22Rv1 (cell line): ENCODE data around the gene MED12.
A peak's percentile ranks its signal among the peaks of the same experiment; 100 is the strongest.

Experiments used
- H3K27ac ChIP-seq: fragments of 450-650 bp; 2 replicates; pipeline ENCODE4 v1.5.1; 2017
- ZFX ChIP-seq: fragments of 450-650 bp; IDR thresholded peaks from 2 replicates; pipeline ENCODE4 v1.6.1; 2017; ENCODE audit warnings: antibody characterized with exemption, borderline replicate concordance
- TF ChIP-seq, protein P1 (sequence below): fragments of 450-650 bp; IDR thresholded peaks from 2 replicates; pipeline ENCODE4 v1.5.1; 2017; ENCODE audit warnings: mild to moderate bottlenecking

The MED12 gene

DNA sequence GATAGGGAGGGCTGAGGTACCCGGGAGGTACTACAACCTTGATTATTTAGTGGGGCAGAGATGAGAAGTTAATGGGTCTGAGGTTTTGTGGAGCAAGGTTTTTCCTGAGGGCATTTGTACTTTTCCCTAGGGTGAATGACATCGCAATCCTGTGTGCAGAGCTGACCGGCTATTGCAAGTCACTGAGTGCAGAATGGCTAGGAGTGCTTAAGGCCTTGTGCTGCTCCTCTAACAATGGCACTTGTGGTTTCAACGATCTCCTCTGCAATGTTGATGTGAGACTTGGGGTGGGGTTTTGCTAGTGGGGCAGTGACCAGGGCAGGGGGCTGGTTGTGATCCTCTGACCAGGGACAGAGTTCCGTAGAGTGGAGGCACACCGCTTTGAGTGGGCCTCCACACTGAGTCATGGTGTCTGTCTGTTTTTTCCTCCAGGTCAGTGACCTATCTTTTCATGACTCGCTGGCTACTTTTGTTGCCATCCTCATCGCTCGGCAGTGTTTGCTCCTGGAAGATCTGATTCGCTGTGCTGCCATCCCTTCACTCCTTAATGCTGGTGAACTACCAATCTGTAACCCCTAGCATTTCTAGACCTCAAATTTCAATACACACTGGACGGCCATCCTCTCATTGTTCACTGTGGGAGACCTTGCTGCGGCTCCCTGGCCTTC is 9.9 kb downstream of the MED12 start:
- TF ChIP-seq, protein P1, sequence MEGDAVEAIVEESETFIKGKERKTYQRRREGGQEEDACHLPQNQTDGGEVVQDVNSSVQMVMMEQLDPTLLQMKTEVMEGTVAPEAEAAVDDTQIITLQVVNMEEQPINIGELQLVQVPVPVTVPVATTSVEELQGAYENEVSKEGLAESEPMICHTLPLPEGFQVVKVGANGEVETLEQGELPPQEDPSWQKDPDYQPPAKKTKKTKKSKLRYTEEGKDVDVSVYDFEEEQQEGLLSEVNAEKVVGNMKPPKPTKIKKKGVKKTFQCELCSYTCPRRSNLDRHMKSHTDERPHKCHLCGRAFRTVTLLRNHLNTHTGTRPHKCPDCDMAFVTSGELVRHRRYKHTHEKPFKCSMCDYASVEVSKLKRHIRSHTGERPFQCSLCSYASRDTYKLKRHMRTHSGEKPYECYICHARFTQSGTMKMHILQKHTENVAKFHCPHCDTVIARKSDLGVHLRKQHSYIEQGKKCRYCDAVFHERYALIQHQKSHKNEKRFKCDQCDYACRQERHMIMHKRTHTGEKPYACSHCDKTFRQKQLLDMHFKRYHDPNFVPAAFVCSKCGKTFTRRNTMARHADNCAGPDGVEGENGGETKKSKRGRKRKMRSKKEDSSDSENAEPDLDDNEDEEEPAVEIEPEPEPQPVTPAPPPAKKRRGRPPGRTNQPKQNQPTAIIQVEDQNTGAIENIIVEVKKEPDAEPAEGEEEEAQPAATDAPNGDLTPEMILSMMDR, result no peak
- H3K27ac ChIP-seq, result no peak overlapping the region

DNA sequence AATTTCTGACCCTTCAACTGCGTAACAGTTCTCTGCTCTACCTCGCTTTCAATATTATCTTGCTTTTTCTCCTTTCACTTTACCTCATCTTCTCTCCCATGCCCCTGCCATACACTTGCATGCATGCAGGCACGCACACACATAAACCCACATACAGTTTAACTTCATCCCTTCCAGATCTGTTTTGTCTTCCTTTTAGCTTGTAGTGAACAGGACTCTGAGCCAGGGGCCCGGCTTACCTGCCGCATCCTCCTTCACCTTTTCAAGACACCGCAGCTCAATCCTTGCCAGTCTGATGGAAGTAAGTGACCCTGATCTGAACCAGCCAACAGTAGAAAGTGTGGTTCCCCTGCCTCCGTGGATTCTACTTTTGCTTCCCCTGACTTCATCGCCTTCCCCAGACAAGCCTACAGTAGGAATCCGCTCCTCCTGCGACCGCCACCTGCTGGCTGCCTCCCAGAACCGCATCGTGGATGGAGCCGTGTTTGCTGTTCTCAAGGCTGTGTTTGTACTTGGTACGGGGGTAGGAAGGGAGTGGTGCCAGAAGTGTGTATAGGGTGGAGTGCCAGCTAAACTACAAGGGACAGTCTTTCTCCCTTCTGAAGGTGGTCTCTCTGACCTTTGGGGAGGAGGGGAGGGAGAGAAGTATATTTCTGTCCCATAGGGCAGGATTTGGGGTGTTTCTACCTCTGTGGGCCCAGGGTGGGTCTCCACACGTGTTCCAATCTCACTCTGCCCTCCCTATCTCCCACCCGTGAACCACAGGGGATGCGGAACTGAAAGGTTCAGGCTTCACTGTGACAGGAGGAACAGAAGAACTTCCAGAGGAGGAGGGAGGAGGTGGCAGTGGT is 10.7 kb downstream of the MED12 start:
- TF ChIP-seq ZFX, result no peak
- TF ChIP-seq, protein P1, result peak; percentile 80
- H3K27ac ChIP-seq, result no peak overlapping the region

- TF ChIP-seq, protein P1, result no peak
- no peak for TF ChIP-seq ZFX
- H3K27ac ChIP-seq, result no peak overlapping the region
Observed at GRCh38 chrX:71131510-71131909, 13.1 kb downstream of the MED12 start.

DNA sequence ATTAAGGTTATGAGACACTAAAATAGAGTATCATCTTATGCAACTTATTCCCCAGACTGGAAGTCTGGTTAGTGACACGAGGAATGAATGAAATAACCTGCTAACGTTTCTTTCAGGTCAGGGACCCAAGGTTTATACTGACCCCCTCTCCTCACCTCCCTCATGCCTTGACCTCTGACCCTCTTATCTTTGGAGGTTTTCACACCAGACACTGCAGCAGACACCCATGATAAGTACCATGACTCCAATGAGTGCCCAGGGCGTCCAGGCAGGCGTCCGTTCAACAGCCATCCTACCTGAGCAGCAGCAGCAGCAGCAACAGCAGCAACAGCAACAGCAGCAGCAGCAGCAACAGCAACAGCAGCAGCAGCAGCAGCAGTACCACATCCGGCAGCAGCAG is 22.0 kb downstream of the MED12 start:
- TF ChIP-seq, protein P1, result no peak
- TF ChIP-seq ZFX, result no peak

DNA sequence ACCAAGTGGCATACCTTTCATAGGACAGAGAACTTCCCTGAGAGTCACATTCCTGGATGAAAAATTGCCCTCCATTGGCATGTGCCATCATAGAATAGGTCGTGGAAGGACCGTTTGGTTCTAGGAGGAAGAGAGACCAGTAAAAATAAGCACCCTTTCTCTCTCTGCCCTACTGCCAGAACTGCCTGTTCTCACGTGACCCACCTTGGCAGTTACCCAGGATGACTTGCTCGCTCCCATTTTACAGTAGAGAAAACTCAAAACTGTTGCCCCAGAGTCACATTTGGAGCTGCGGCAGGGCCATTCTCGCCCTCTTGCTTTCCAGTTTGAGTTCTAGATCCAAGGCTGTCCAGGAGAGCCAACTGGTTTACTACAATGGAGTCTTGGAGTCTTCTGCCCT is 25.1 kb downstream of the MED12 start:
- TF ChIP-seq ZFX, result no peak
- TF ChIP-seq, protein P1, result no peak
- H3K27ac ChIP-seq, result peak overlapping the region; percentile 53

More for the DNA sequence above, 22.0 kb downstream of the MED12 start:
- H3K27ac ChIP-seq, result no peak overlapping the region

GRCh38 chrX:71144651-71145050 is 26.3 kb downstream of the MED12 start, which contains the start of gene NLGN3:
Gene NLGN3, plus strand, starts transcription at chrX:71144841. Its CDS starts 2,909 bp downstream, at chrX:71147750.
- H3K27ac ChIP-seq, result peak within 1 kb of the TSS; percentile 53
- TF ChIP-seq, protein P1, result no peak
- no peak for TF ChIP-seq ZFX
